ENCODE results near the gene RASGRF2.

Gene RASGRF2

DNA sequence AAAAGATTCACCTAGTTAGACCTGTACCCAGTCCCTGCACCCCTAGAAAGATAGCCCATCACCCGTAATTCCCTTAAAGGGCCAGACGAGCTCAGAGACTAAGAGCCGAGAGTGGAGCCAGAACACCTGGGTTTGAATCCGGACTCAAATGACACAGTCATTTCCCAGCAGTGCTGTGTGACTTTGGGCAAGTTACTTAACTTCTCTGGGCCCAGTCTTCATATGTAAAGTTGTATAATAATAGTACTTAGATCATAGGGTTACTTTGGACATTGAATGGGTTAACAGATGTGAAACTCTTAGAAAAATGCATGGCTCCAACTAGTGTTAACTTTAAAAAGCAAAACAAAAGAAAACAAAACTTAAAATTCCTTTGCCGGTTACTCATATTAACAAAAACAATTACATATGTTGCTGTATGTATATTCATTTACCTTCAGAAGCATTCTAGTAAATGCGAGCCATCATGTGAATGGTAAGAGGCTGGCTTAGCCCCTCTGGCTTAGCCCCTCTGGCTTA is 40.4 kb upstream of the RASGRF2 start:
- DNase-seq (ENCODE audit: low read depth): no peak
- H3K4me3 ChIP-seq (ENCODE audit: low read depth, low read length): no peak overlapping the region
- TF ChIP-seq, protein P1, sequence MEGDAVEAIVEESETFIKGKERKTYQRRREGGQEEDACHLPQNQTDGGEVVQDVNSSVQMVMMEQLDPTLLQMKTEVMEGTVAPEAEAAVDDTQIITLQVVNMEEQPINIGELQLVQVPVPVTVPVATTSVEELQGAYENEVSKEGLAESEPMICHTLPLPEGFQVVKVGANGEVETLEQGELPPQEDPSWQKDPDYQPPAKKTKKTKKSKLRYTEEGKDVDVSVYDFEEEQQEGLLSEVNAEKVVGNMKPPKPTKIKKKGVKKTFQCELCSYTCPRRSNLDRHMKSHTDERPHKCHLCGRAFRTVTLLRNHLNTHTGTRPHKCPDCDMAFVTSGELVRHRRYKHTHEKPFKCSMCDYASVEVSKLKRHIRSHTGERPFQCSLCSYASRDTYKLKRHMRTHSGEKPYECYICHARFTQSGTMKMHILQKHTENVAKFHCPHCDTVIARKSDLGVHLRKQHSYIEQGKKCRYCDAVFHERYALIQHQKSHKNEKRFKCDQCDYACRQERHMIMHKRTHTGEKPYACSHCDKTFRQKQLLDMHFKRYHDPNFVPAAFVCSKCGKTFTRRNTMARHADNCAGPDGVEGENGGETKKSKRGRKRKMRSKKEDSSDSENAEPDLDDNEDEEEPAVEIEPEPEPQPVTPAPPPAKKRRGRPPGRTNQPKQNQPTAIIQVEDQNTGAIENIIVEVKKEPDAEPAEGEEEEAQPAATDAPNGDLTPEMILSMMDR (IDR thresholded peaks at IDR 0.05; ENCODE audit: low read depth, low read length): no peak
- TF ChIP-seq MYC (IDR thresholded peaks at IDR 0.05; ENCODE audit: low read depth, low read length) (no peak), POLR2A (IDR thresholded peaks at IDR 0.05; ENCODE audit: extremely low read depth, insufficient read length) (no peak), MAX (IDR thresholded peaks at IDR 0.05; ENCODE audit: low read depth, low read length) (no peak)

- no peak for DNase-seq (ENCODE audit: low read depth)
- H3K4me3 ChIP-seq (ENCODE audit: low read depth, low read length): no peak overlapping the region
- TF ChIP-seq, protein P1 (IDR thresholded peaks at IDR 0.05; ENCODE audit: low read depth, low read length): no peak
- TF ChIP-seq MYC (IDR thresholded peaks at IDR 0.05; ENCODE audit: low read depth, low read length): no peak
- no peak for TF ChIP-seq MAX (IDR thresholded peaks at IDR 0.05; ENCODE audit: low read depth, low read length)
- no peak for TF ChIP-seq POLR2A (IDR thresholded peaks at IDR 0.05; ENCODE audit: extremely low read depth, insufficient read length)
Observed at GRCh38 chr5:80920333-80920732, 39.8 kb upstream of the RASGRF2 start.

GRCh38 chr5:80921026-80921425 is 39.1 kb upstream of the RASGRF2 start:
- H3K4me3 ChIP-seq (ENCODE audit: low read depth, low read length): no peak overlapping the region
- DNase-seq (ENCODE audit: low read depth): no peak
- TF ChIP-seq MAX (IDR thresholded peaks at IDR 0.05; ENCODE audit: low read depth, low read length) (no peak), MYC (IDR thresholded peaks at IDR 0.05; ENCODE audit: low read depth, low read length) (no peak), POLR2A (IDR thresholded peaks at IDR 0.05; ENCODE audit: extremely low read depth, insufficient read length) (no peak)

DNA sequence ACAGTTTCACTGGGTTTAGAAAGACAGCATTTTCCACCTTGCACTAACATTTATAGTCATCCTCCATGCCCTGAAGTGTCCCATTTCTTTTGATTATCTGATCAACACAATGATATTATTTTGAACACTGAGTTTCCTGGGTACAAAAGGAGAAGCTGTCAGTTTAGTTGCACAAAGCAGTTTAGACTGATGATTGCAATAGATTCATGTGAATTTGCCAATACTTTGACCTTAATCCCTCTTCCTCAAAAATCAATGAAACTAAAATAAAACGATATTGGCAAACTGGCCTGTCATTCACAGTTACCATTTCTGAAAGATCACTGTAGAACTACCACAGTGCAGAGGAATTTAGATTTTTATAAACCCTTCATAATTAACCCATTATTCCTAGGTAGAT is 34.2 kb upstream of the RASGRF2 start:
- no peak overlapping the region for H3K4me3 ChIP-seq (ENCODE audit: low read depth, low read length)
- TF ChIP-seq MYC (IDR thresholded peaks at IDR 0.05; ENCODE audit: low read depth, low read length): no peak
- TF ChIP-seq POLR2A (IDR thresholded peaks at IDR 0.05; ENCODE audit: extremely low read depth, insufficient read length): no peak
- TF ChIP-seq, protein P1 (IDR thresholded peaks at IDR 0.05; ENCODE audit: low read depth, low read length): no peak
- TF ChIP-seq MAX (IDR thresholded peaks at IDR 0.05; ENCODE audit: low read depth, low read length): no peak
- no peak for DNase-seq (ENCODE audit: low read depth)

- DNase-seq (ENCODE audit: low read depth): no peak
- H3K4me3 ChIP-seq (ENCODE audit: low read depth, low read length): no peak overlapping the region
- no peak for TF ChIP-seq POLR2A (IDR thresholded peaks at IDR 0.05; ENCODE audit: extremely low read depth, insufficient read length)
- no peak for TF ChIP-seq MAX (IDR thresholded peaks at IDR 0.05; ENCODE audit: low read depth, low read length)
- TF ChIP-seq MYC (IDR thresholded peaks at IDR 0.05; ENCODE audit: low read depth, low read length): no peak
- TF ChIP-seq, protein P1 (IDR thresholded peaks at IDR 0.05; ENCODE audit: low read depth, low read length): no peak
Observed at GRCh38 chr5:80926536-80926935, 33.6 kb upstream of the RASGRF2 start.

DNA sequence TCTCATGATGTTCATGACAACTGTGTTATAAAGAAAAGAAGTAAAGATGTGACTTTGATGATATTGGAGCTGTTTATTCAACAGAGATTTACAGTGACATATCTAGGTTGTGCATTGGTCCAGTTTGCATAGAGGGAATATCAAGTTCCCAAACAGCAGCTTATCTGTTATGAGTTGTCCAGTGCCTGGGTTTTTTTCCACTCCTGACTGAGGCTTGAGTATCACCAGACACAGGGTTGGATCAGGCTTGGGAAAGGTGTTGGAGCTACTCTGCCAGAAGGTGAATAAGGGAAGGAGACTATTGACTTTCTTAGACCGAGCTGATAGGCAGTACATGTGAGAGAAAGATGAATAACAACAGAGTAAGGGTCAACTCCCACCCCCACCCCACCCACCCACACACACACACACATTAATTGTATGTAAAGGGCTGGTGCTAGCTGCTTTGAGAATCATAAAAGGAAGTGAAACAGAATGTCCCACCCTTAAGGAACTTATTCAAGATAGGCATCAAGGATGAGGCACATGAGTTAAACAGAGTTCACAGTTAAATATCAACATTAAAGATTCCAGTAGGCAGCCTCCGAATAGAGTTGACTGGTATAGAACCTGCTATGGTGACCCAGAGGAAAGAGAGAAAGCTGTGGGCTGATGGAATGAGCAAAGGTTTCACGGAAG is 33.0 kb upstream of the RASGRF2 start:
- no peak for DNase-seq (ENCODE audit: low read depth)
- H3K4me3 ChIP-seq (ENCODE audit: low read depth, low read length): no peak overlapping the region
- no peak for TF ChIP-seq MYC (IDR thresholded peaks at IDR 0.05; ENCODE audit: low read depth, low read length)
- TF ChIP-seq, protein P1 (IDR thresholded peaks at IDR 0.05; ENCODE audit: low read depth, low read length): no peak
- no peak for TF ChIP-seq MAX (IDR thresholded peaks at IDR 0.05; ENCODE audit: low read depth, low read length)
- TF ChIP-seq POLR2A (IDR thresholded peaks at IDR 0.05; ENCODE audit: extremely low read depth, insufficient read length): no peak
